NCI-H748 treated with DMSO at 0.1 percent for 48 hours (cell line): ENCODE results near the gene DAB2IP.

Experiments used
- DNase-seq: peaks from one replicate; lab custom pipeline; 2025; lab: John Stamatoyannopoulos, UW

The DAB2IP gene

GRCh38 chr9:121645003-121645402 is 6.4 kb upstream of the DAB2IP start:
- no peak for DNase-seq

- no peak for DNase-seq
Measured at GRCh38 chr9:121645853-121646807, 5.3 kb upstream of the DAB2IP start.

- DNase-seq, result no peak
Measured at GRCh38 chr9:121646992-121647391, 4.4 kb upstream of the DAB2IP start.

- DNase-seq, result no peak
Measured at GRCh38 chr9:121648172-121648571, 3.3 kb upstream of the DAB2IP start.

- DNase-seq, result no peak
Measured at GRCh38 chr9:121648799-121649198, 2.6 kb upstream of the DAB2IP start.

- DNase-seq, result no peak
Measured at GRCh38 chr9:121649476-121650216, 1.8 kb upstream of the DAB2IP start.

GRCh38 chr9:121650217-121651007 is 1.0 kb upstream of the DAB2IP start:
- no peak for DNase-seq

- DNase-seq, result no peak
Measured at GRCh38 chr9:121651008-121651294, 483 bp upstream of the DAB2IP start.

GRCh38 chr9:121652021-121652837 is 795 bp downstream of the DAB2IP start:
- DNase-seq, result no peak

- no peak for DNase-seq
Measured at GRCh38 chr9:121652838-121653231, 1.4 kb downstream of the DAB2IP start.

- no peak for DNase-seq
Measured at GRCh38 chr9:121654499-121655140, 3.2 kb downstream of the DAB2IP start.

- DNase-seq, result no peak
Measured at GRCh38 chr9:121655231-121655755, 3.9 kb downstream of the DAB2IP start.

GRCh38 chr9:121656941-121657470 is 5.6 kb downstream of the DAB2IP start:
- no peak for DNase-seq

GRCh38 chr9:121658166-121658565 is 6.7 kb downstream of the DAB2IP start:
- DNase-seq, result no peak

- no peak for DNase-seq
Measured at GRCh38 chr9:121658591-121658990, 7.2 kb downstream of the DAB2IP start.

- DNase-seq, result no peak
Measured at GRCh38 chr9:121660367-121660766, 8.9 kb downstream of the DAB2IP start.

GRCh38 chr9:121660876-121661275 is 9.4 kb downstream of the DAB2IP start:
- no peak for DNase-seq

GRCh38 chr9:121661328-121661727 is 9.9 kb downstream of the DAB2IP start:
- DNase-seq, result no peak

GRCh38 chr9:121662359-121662758 is 10.9 kb downstream of the DAB2IP start:
- DNase-seq, result no peak

- DNase-seq, result no peak
Measured at GRCh38 chr9:121662891-121663580, 11.6 kb downstream of the DAB2IP start.
